ENCODE measurements around the gene TMLHE.
A peak's percentile ranks its signal among the peaks of the same experiment; 100 is the strongest.
"Not testable (repeated sequence)": the region's sequence is repeated elsewhere in the genome, so short reads cannot be mapped to it uniquely, and the experiment has no call there.

Gene TMLHE

DNA sequence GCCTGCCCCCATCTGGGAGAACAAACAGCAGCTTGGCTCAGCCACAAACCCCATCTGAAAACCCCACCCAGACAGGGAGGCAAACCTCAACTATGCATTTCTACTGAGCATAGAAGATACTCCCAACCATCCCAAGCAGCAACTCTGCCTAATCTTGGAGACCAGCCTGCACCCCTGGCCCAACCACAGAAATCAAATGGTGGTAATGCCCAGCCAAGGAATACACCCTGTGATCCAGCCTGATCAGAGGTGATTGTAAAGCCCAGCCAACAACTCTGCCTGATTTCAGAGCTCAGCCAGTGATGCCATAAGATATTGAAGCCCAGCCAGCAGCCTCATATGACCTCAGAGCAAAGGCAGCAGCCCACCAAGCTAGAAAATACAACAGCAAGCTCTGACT is 19.8 kb downstream of the TMLHE start:
- H3K27me3 Mint-ChIP-seq, result no peaks in the 10 kb centered on the region
- peaks cover 6% of the 10 kb centered on the region for H3K9me3 Mint-ChIP-seq
- ATAC-seq (replicated peaks; ENCODE audit: extremely low read depth, poor library complexity, severe bottlenecking) (no peak), DNase-seq (ENCODE audit: low spot score in 2 of 2) (no peak)
- no peak overlapping the region for H3K4me3 Mint-ChIP-seq
- H3K36me3 Mint-ChIP-seq (ENCODE audit: insufficient read depth), result no peaks in the 10 kb centered on the region
- H3K4me1 Mint-ChIP-seq, result peaks cover 5% of the 10 kb centered on the region
- H3K27ac Mint-ChIP-seq (ENCODE audit: low read depth), result no peak overlapping the region

DNA sequence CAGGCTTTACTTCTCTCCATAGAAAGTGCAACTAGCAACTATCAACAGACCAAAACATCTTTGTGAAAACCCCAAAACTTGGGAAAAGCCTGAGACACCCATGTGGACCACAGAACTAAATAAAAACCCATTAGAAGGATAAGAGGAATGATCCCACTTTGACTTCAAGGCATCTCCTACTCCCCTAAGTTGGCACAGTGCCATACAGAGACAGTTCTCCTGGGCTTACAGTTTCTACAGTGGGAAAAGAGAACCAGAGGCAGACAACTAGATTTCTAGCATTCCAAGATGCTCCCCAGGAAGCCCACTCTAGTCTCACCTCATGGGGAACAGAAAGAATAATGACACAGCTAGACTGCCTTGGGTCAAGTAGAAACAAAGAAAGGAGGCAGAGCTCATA is 20.4 kb downstream of the TMLHE start:
- Mint-ChIP-seq H3K36me3 (ENCODE audit: insufficient read depth) (no peaks in the 10 kb centered on the region), H3K4me3 (no peak overlapping the region), H3K4me1 (peaks cover 5% of the 10 kb centered on the region), H3K27me3 (no peaks in the 10 kb centered on the region), H3K9me3 (peaks cover 6% of the 10 kb centered on the region), H3K27ac (ENCODE audit: low read depth) (no peak overlapping the region)
- no peak for DNase-seq (ENCODE audit: low spot score in 2 of 2)
- ATAC-seq (replicated peaks; ENCODE audit: extremely low read depth, poor library complexity, severe bottlenecking), result no peak

DNA sequence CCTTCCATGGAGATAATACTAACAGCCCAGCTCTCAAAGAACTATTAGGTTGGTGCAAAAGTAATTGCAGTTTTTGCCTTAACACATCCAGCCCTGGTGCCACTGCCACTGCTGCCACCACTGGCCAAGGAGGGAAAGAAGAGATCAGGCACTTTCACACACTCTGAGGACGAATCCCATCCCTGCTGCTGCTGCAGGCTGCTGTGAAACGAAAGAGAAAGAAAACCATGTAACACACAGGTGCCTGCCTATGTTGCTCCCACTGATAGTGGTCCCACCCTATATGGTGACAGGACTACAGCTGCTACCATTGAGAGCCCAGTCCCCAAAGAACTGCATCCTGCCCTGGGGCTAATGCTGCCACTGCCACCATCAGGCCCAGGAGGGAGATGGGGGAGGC is 35.1 kb downstream of the TMLHE start:
- Mint-ChIP-seq H3K36me3 (ENCODE audit: insufficient read depth) (peaks cover 4% of the 10 kb centered on the region), H3K27ac (ENCODE audit: low read depth) (peak overlapping the region; percentile 46), H3K27me3 (no peaks in the 10 kb centered on the region), H3K4me1 (peaks cover 9% of the 10 kb centered on the region), H3K9me3 (no peaks in the 10 kb centered on the region), H3K4me3 (peak overlapping the region; percentile 54)
- ATAC-seq (replicated peaks; ENCODE audit: extremely low read depth, poor library complexity, severe bottlenecking) (peak; percentile 86), DNase-seq (ENCODE audit: low spot score in 2 of 2) (peak in 1 of 2 donors; percentile 10)

DNA sequence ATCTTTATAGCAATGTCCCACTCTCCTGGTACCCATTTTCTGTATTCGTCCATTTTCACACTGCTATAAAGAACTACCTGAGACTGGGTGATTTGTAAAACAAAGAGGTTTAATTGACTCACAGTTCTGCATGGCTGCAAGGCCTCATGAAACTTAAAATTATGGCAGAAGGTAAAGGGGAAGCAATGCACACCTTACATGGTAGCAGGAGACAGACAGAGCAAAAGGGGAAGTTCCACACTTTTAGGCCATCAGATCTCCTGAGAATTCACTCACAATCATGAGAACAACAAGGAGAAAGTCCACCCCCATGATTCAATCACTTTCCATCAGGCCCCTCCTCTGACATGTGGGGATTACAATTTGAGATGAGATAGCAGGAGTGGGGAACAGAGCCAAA is 49.7 kb downstream of the TMLHE start:
- ATAC-seq (replicated peaks; ENCODE audit: extremely low read depth, poor library complexity, severe bottlenecking), result no peak

DNA sequence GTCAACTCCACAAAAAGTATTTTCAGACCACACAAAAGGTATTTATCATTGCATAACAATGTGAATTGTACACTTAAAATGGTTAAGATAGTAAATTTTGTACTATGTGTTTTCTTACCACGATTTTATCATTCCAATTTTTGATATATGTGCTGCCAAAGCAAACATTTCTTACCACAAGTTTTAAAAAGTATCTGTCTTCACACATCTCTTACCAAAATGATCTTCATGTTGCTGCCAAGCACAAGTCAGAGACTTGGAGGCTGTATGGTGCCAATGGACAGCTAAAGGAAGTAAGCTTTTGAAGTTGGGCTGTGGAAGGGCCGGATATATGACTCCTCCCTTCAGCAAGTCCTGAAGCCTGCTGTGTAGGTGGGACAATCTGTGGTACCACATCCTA is 67.9 kb downstream of the TMLHE start:
- peaks cover 5% of the 10 kb centered on the region for H3K36me3 Mint-ChIP-seq (ENCODE audit: insufficient read depth)
- no peak overlapping the region for H3K27ac Mint-ChIP-seq (ENCODE audit: low read depth)
- no peak for DNase-seq (ENCODE audit: low spot score in 2 of 2)

More for the DNA sequence above, 49.7 kb downstream of the TMLHE start:
- Mint-ChIP-seq H3K27me3 (no peaks in the 10 kb centered on the region), H3K36me3 (ENCODE audit: insufficient read depth) (peaks cover 4% of the 10 kb centered on the region), H3K4me1 (peaks cover 23% of the 10 kb centered on the region), H3K4me3 (no peak overlapping the region), H3K27ac (ENCODE audit: low read depth) (no peak overlapping the region), H3K9me3 (peaks cover 12% of the 10 kb centered on the region)
- DNase-seq (ENCODE audit: low spot score in 2 of 2), result no peak

DNA sequence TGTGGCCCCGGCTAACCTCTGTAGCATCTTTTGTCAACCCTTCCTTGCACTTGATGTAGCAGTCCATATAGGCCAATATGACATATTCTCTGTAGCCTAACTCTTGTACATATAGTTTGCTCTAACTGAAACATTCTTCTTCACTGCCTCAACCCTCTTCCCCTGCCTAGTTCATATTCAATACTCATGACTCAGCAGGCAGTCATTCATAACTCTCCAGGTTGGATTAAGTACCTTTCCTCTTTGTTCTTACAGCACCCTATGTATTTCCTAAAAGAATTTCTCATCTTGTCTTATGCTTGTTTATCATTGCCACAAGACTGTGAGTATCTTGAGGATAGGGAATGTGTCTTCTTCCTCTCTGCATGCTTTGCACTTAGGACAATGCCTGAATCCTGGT is 76.9 kb downstream of the TMLHE start:
- Mint-ChIP-seq H3K27me3 (no peaks in the 10 kb centered on the region), H3K4me1 (peaks cover 5% of the 10 kb centered on the region), H3K27ac (ENCODE audit: low read depth) (no peak overlapping the region), H3K36me3 (ENCODE audit: insufficient read depth) (peaks cover 2% of the 10 kb centered on the region), H3K4me3 (no peak overlapping the region), H3K9me3 (no peaks in the 10 kb centered on the region)
- ATAC-seq (replicated peaks; ENCODE audit: extremely low read depth, poor library complexity, severe bottlenecking), result no peak
- DNase-seq (ENCODE audit: low spot score in 2 of 2), result no peak

More for the DNA sequence above, 67.9 kb downstream of the TMLHE start:
- H3K4me1 Mint-ChIP-seq, result no peaks in the 10 kb centered on the region
- peaks cover 6% of the 10 kb centered on the region for H3K9me3 Mint-ChIP-seq
- ATAC-seq (replicated peaks; ENCODE audit: extremely low read depth, poor library complexity, severe bottlenecking), result no peak
- no peaks in the 10 kb centered on the region for H3K27me3 Mint-ChIP-seq
- H3K4me3 Mint-ChIP-seq, result no peak overlapping the region

DNA sequence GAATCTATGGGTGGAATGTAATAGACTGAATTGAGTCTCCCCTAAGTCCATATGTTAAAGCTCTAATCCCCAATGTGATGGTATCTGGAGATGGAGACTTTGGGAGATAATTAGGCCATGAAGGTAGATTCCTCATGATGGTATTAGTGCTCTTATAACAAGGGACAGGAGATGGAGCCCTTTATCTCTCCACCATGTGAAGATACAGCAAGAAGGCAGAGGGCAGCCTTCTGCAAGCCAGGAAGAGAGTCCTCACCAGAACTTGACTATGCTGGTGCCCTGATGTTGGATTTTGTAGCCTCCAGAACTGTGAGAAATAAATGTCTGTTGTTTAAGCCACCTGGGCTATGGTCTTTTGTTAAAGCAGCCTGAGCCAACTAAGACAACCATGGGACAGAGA is 78.0 kb downstream of the TMLHE start:
- ATAC-seq (replicated peaks; ENCODE audit: extremely low read depth, poor library complexity, severe bottlenecking) (no peak), DNase-seq (ENCODE audit: low spot score in 2 of 2) (no peak)
- no peak overlapping the region for H3K4me3 Mint-ChIP-seq
- no peaks in the 10 kb centered on the region for H3K27me3 Mint-ChIP-seq
- H3K9me3 Mint-ChIP-seq, result no peaks in the 10 kb centered on the region
- H3K27ac Mint-ChIP-seq (ENCODE audit: low read depth), result no peak overlapping the region
- peaks cover 2% of the 10 kb centered on the region for H3K36me3 Mint-ChIP-seq (ENCODE audit: insufficient read depth)
- H3K4me1 Mint-ChIP-seq, result peaks cover 5% of the 10 kb centered on the region

DNA sequence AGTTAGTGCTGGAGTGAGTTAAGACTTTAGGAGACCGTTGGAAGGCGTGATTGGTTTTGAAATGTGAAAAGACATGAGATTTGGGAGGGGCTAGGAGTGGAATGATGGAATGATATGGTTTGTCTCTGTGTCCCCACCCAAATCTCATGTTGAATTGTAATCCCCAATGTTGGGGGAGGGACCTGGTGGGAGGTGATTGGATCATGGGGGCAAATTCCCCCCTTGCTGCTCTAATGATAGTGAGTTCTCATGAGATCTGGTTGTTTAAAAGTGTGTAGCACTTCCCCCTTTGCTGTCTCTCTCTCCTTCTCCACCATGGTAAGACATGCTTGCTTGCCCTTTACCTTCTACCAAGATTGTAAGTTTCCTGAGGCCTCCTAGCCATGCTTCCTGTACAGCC is 85.7 kb downstream of the TMLHE start:
- not testable (repeated sequence) for H3K4me3 Mint-ChIP-seq; H3K36me3 Mint-ChIP-seq (ENCODE audit: insufficient read depth); H3K27me3 Mint-ChIP-seq; H3K4me1 Mint-ChIP-seq; DNase-seq (ENCODE audit: low spot score in 2 of 2); ATAC-seq (replicated peaks; ENCODE audit: extremely low read depth, poor library complexity, severe bottlenecking); H3K27ac Mint-ChIP-seq (ENCODE audit: low read depth)
- peaks cover 16% of the 10 kb centered on the region for H3K9me3 Mint-ChIP-seq

DNA sequence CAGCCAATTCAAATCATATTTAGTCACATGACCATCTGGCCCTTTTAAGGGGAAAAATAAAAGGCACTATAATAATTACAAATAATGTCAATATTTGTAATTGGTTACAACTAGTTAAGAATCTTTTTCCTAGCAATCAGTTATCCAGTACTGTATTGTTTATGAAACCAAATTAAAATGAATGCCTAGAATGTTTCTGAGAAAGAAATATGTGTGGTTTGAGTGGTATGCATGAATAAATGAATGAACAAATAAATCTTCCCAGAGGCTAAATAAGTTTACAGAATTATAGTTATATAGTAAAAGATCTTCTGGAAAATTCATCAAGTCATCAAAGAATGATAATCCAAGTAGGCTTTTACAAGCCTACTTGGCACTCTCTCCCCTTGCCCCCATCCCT is 98.5 kb downstream of the TMLHE start:
- DNase-seq (ENCODE audit: low spot score in 2 of 2) (no peak), ATAC-seq (replicated peaks; ENCODE audit: extremely low read depth, poor library complexity, severe bottlenecking) (no peak)
- no peaks in the 10 kb centered on the region for H3K4me1 Mint-ChIP-seq
- H3K27ac Mint-ChIP-seq (ENCODE audit: low read depth), result no peak overlapping the region
- H3K4me3 Mint-ChIP-seq, result no peak overlapping the region
- no peaks in the 10 kb centered on the region for H3K9me3 Mint-ChIP-seq
- H3K36me3 Mint-ChIP-seq (ENCODE audit: insufficient read depth), result peaks cover 7% of the 10 kb centered on the region
- no peaks in the 10 kb centered on the region for H3K27me3 Mint-ChIP-seq

DNA sequence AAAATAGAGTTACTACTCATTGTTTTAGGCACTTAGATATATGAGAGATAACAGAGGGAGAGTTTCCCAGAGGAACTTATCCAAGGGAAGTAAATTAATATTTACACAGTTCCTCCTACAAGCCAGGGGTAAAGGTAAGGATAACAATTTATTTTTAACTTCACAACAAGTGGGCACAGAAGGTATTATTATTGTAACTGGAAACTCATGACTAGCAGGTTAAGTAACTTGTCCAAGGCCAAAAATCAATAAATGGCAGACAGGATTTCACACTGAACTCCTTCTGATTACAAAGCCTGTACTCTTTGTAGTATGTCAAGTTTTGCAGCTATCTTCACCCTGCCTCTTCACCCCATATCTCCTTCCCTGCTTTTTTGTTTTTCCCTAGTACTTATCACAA is 107.5 kb downstream of the TMLHE start:
- no peak overlapping the region for H3K27ac Mint-ChIP-seq (ENCODE audit: low read depth)
- DNase-seq (ENCODE audit: low spot score in 2 of 2) (no peak), ATAC-seq (replicated peaks; ENCODE audit: extremely low read depth, poor library complexity, severe bottlenecking) (no peak)
- no peaks in the 10 kb centered on the region for H3K27me3 Mint-ChIP-seq
- peaks cover 7% of the 10 kb centered on the region for H3K36me3 Mint-ChIP-seq (ENCODE audit: insufficient read depth)
- H3K4me1 Mint-ChIP-seq, result no peaks in the 10 kb centered on the region
- H3K9me3 Mint-ChIP-seq, result no peaks in the 10 kb centered on the region
- H3K4me3 Mint-ChIP-seq, result no peak overlapping the region

DNA sequence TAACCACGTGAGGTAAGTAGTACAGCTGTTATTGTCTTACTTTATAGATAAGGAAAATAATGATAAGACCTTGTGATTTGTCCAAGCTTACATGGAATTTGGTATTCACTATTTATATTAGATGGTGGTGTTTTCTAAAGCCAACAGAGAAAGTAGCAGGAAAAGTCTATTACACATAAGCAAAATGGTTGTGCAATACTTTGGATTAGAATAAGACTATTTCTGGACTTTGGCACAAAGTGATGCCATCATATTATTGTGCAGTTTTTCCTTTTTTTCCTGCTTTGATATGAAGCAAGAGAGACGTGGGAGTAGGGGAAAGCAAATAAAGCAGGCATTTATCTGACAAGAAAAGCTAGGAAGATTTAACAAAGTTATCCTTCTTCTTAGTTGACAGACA is 117.6 kb downstream of the TMLHE start:
- H3K4me1 Mint-ChIP-seq; H3K27ac Mint-ChIP-seq (ENCODE audit: low read depth); H3K4me3 Mint-ChIP-seq; DNase-seq (ENCODE audit: low spot score in 2 of 2); H3K9me3 Mint-ChIP-seq; H3K36me3 Mint-ChIP-seq (ENCODE audit: insufficient read depth); ATAC-seq (replicated peaks; ENCODE audit: extremely low read depth, poor library complexity, severe bottlenecking); H3K27me3 Mint-ChIP-seq: not testable (repeated sequence)

DNA sequence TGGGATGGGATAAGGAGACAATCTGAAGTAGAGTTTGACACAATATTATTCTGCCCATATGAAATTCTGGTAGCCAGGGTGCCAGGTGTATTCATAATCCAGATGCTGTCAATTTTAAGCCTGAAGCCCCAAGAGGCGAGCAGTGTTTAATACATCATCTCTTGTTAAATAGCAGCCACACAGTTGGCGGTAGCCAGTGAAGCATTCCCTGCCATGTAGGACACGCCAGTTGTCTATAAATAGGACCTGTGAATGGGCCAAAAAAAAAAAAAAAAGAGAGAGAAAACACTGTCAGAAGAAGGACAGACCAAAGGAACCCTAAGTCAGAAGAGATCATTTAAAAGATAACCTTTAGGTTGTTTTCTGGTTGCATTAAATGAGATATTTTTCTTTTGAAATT is 121.3 kb downstream of the TMLHE start:
- not testable (repeated sequence) for H3K27ac Mint-ChIP-seq (ENCODE audit: low read depth); ATAC-seq (replicated peaks; ENCODE audit: extremely low read depth, poor library complexity, severe bottlenecking); H3K27me3 Mint-ChIP-seq; H3K9me3 Mint-ChIP-seq; DNase-seq (ENCODE audit: low spot score in 2 of 2); H3K4me1 Mint-ChIP-seq; H3K36me3 Mint-ChIP-seq (ENCODE audit: insufficient read depth); H3K4me3 Mint-ChIP-seq

DNA sequence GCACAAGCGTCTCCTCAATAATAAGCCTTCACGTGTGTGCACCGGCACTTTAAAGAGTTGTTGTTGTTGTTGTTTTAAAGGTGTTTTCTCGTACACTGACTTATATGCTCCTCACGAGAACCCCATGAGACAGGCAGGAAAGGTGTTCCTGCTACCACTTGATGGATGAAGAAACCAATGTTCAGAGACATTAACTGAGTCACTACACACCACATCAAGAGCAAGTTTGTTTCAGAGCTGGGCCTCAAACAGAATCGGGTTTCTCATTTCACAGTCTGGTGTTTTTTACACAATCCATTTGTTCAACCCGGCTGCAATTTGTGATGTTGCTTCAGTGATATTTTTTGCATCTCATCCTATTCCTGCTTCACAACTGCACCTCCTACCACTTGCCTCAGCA is 135.6 kb downstream of the TMLHE start:
- not testable (repeated sequence) for H3K27ac Mint-ChIP-seq (ENCODE audit: low read depth); H3K9me3 Mint-ChIP-seq; H3K4me1 Mint-ChIP-seq; H3K36me3 Mint-ChIP-seq (ENCODE audit: insufficient read depth); H3K27me3 Mint-ChIP-seq; ATAC-seq (replicated peaks; ENCODE audit: extremely low read depth, poor library complexity, severe bottlenecking); H3K4me3 Mint-ChIP-seq; DNase-seq (ENCODE audit: low spot score in 2 of 2)
